C4-2B (cell line): Measurements from ENCODE around the gene AIG1.

ENCODE experiments used
- H3K27ac ChIP-seq: fragments of 450-650 bp; 2 replicates; pipeline ENCODE4 v1.5.1; 2017
- ZFX ChIP-seq: fragments of 450-650 bp; IDR thresholded peaks from 2 replicates; pipeline ENCODE4 v1.6.1; 2017
- TF ChIP-seq, protein P1 (sequence below): fragments of 450-650 bp; conservative IDR thresholded peaks from 2 replicates; pipeline ENCODE4 v1.5.1; 2017; ENCODE audit warnings: mild to moderate bottlenecking

AIG1 gene

DNA sequence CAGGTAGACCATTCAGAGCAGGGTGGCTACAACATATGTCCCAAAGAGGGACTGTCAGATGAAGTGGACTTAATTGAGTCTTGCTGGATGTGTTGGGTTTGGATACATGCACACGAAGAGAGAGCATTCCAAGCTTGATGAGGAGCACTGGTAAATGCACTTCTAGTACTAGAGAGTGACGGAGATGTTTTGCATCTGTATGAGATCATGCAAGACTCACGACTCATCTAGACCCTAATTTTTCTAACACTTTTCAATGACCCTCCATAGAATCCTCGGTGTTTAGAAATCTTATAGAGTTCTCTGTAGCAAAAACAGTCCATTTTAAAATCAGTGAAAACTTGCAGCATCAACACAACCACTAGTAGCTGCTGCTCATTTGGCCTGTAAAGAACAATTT is 4.8 kb upstream of the AIG1 start:
- no peak for TF ChIP-seq ZFX
- TF ChIP-seq, protein P1, sequence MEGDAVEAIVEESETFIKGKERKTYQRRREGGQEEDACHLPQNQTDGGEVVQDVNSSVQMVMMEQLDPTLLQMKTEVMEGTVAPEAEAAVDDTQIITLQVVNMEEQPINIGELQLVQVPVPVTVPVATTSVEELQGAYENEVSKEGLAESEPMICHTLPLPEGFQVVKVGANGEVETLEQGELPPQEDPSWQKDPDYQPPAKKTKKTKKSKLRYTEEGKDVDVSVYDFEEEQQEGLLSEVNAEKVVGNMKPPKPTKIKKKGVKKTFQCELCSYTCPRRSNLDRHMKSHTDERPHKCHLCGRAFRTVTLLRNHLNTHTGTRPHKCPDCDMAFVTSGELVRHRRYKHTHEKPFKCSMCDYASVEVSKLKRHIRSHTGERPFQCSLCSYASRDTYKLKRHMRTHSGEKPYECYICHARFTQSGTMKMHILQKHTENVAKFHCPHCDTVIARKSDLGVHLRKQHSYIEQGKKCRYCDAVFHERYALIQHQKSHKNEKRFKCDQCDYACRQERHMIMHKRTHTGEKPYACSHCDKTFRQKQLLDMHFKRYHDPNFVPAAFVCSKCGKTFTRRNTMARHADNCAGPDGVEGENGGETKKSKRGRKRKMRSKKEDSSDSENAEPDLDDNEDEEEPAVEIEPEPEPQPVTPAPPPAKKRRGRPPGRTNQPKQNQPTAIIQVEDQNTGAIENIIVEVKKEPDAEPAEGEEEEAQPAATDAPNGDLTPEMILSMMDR: no peak

DNA sequence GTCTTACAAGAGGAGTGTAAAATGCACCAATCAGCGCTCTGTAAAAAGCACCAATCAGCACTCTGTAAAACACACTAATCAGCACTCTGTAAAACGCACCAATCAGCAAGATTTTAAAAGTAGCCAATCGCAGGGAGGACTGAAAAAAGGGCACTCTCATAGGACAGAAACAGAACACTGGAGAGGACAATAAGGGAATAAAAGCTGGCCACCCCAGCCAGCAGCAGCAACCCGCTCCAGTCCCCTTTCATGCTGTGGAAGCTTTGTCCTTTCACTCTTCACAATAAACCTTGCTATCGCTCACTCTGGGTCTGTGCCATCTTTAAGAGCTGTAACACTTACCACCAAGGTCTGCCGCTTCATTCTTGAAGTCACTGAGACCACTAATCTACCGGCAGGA is 1.7 kb upstream of the AIG1 start:
- H3K27ac ChIP-seq: no peak overlapping the region

More for the DNA sequence above, 4.8 kb upstream of the AIG1 start:
- H3K27ac ChIP-seq: no peak overlapping the region

DNA sequence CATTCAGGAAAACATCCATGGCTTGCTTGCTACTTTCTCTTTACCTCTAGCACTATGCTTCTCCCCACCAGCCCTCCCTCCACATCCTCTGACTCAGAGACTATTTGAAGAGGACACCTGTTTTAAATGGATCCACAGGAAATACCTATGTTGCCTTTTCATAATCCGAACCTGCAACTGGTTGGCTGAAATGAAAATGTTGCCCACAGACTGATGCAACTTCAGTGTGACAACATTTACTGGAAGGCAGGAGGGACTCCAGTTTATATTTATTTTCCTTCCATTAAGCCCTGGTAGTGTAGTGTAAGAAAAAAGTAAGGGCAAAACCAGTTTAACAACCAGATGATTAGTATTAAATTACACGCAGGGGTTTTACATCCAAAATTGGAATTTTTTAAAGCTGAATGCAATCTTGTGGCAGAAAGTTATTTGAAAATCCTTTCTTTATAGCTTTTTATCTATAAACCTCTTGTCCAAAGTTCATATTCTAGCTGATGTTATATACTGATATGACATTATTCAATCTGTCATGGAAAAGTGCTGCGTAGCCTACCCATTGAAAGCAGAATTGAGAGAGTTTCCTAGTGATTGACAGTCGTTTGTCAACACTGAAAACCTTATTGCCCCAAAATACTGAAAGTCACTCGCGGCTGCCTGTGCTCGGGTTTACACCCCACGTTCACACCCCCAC is 881 bp upstream of the AIG1 start:
- H3K27ac ChIP-seq: peak overlapping the region; percentile 86
- TF ChIP-seq, protein P1: no peak
- TF ChIP-seq ZFX: no peak

More for the DNA sequence above, 1.7 kb upstream of the AIG1 start:
- TF ChIP-seq, protein P1: no peak
- no peak for TF ChIP-seq ZFX

DNA sequence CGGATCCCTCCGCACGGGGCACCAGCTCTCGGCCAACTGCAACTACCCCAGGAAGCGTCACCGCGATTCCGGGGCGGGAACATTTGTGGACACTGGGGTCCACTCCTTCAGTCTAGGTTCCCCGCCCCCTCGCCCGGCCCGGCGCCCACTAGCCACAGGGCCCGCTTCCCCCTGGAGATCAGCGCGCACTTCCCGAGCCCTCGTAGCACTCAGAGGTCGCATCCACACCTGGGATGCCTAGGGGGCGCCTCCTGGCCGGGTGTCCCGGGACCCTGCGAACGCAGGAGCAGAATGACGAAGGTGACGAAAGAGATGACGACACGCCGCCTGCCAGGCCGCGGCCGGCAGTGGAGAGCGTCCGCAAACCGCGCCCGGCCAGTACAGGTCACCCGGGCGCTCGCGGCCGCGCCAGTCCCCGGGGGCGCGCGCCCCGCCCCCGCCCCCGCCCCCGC is 309 bp upstream of the AIG1 start:
- no peak for TF ChIP-seq ZFX
- TF ChIP-seq, protein P1: no peak
- peak overlapping the region; percentile 86 for H3K27ac ChIP-seq

DNA sequence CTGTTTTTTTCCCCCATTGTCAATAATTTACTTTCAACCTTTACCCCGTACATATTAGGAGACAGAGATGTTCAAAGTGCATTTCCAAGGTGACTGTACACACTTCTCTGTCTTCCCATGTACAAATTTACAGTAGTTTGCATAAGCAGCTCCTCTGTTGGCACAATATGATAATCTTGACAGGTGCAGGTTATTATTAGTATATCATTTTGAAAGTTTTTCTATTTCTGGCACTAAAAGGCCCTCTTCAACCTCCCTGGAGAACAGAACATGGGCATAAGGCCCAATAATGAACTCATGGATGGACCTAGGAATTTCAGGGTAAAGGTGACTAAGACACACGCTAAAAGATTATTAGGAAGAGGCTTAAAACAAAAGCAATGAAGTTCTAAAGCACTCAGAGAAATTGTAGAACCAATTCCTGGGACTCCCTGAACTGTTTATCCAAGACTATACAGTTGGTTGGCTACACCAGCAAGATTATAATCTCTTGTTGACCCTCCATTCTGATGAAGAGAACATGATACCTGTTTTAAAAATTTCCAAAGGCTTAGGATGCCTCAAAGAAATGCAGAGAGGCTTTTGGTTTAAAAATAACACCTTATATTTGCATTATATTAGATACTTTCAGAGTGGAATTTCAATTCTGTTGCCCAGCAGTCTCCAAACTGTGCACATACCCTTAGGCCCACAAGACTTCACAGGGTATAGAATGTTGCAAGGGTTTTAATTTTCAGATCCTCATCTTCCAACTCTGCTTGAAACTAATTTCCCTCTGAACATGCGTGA is 1.1 kb downstream of the AIG1 start:
- peak overlapping the region; percentile 86 for H3K27ac ChIP-seq
- TF ChIP-seq ZFX: no peak
- TF ChIP-seq, protein P1: no peak

DNA sequence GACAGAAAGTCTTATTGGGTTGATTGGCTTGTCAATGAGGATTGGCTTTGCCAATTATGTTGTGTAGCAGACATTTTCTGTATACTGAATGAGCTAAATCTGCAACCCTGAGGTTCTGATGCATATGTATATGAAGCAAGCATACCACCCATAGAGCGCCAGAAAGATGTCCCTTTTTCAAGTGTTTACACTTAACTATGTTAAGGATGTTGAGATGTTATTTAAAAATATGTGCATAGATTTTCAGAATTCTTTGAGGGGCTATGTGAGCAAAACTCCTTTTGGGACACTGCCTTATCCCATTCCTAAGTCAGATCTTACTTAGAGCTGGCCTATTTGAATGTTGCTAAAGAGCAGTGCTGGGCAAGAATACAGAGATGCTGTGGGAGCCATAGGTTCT is 1.9 kb downstream of the AIG1 start:
- TF ChIP-seq ZFX: no peak
- TF ChIP-seq, protein P1: no peak
- no peak overlapping the region for H3K27ac ChIP-seq

DNA sequence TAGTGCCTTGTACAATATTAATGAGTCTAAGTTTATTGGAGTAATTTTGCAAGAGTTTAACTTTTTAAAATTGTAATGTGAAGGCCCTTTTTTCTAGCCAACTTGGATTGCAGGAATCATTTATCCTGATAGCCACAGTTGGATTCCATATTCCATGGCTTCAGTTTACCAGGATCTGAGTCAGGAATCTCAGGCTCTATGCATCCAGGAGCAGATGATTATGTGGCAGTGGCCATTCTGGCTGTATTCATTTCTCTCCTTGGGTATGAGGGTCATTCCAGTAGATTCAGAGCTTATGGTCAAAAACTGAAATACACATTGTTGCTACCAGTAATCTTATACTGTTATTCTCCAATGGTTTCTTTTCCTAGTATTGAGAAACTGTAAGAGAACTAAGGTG is 2.9 kb downstream of the AIG1 start:
- H3K27ac ChIP-seq: no peak overlapping the region
- TF ChIP-seq, protein P1: no peak
- no peak for TF ChIP-seq ZFX
